Body of pancreas (tissue), 4 donors: ENCODE results near the gene SLC6A9.

Experiments
- POLR2A ChIP-seq, 3 donors: fragments of 450-650 bp; IDR thresholded peaks; one replicate each; pipeline ENCODE4 v1.6.1; 2016; ENCODE audit warnings: antibody characterized with exemption in 3 of 3, mild to moderate bottlenecking in 2 of 3
- TF ChIP-seq, protein P1 (sequence below), 7 experiments: fragments of 450-650 bp in 4 of 7; fragments of 200-600 bp in 3 of 7; sonication (generic) in 3 of 7; IDR thresholded peaks; one replicate each; pipeline ENCODE4 v1.5.1; 2016 to 2019; ENCODE audit warnings: antibody characterized with exemption in 7 of 7

DNA sequence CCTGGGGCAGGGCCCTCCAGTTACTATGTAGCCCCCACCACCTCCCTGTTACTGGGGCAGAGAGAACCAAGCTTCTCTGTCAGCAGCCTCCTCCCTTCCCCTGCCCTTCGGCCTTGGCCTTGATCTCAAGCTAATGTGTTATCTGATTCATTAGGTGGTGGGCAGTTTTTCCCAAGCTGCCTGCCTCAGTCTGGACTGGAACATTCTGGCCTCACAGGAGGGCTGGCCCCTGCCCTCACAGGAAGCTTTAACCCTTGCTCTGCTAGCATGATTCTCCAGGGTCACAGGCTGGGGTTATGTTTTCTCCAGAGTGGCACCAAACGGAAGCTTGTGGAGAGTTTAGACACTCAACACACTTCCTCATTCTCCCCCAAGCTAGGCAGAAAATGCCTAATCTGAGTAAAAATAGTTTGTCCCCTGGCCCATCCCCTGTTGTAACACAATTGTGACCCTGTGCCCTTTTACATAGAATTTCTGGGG, 37.2 kb upstream of the SLC6A9 start:
- TF ChIP-seq, protein P1, sequence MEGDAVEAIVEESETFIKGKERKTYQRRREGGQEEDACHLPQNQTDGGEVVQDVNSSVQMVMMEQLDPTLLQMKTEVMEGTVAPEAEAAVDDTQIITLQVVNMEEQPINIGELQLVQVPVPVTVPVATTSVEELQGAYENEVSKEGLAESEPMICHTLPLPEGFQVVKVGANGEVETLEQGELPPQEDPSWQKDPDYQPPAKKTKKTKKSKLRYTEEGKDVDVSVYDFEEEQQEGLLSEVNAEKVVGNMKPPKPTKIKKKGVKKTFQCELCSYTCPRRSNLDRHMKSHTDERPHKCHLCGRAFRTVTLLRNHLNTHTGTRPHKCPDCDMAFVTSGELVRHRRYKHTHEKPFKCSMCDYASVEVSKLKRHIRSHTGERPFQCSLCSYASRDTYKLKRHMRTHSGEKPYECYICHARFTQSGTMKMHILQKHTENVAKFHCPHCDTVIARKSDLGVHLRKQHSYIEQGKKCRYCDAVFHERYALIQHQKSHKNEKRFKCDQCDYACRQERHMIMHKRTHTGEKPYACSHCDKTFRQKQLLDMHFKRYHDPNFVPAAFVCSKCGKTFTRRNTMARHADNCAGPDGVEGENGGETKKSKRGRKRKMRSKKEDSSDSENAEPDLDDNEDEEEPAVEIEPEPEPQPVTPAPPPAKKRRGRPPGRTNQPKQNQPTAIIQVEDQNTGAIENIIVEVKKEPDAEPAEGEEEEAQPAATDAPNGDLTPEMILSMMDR (IDR thresholded peaks at IDR 0.05): no peak
- no peak for TF ChIP-seq POLR2A (IDR thresholded peaks at IDR 0.05)
